Activated naive CD4-positive, alpha-beta T cell treated with anti-CD3 and anti-CD28 coated beads for 36 hours (primary cell): ENCODE data around the gene RESF1. TPM values are rescaled to one million over a fixed set of nuclear protein-coding genes. Genes with fewer than 3 reads are reported as not detected.
A peak's percentile ranks its signal among the peaks of the same experiment; 100 is the strongest.

Experiments
- CTCF ChIA-PET: fragments of 350-600 bp; sonication (Branson Sonifier 250); formaldehyde crosslinking; loops from one replicate; lab custom pipeline; 2021; ENCODE audit warnings: antibody characterized with exemption; lab: Charles Lee
- DNase-seq: peaks from one replicate; pipeline ENCODE4 v3.0.0-alpha.2; 2020
- H3K27ac Mint-ChIP-seq: one replicate; pipeline ENCODE4 v1.8.0; 2021; ENCODE audit warnings: mild to moderate bottlenecking, mixed read lengths
- H3K27me3 Mint-ChIP-seq: one replicate; pipeline ENCODE4 v1.8.0; 2021; ENCODE audit warnings: low read depth, mixed read lengths
- H3K36me3 Mint-ChIP-seq: one replicate; pipeline ENCODE4 v1.8.0; 2021; ENCODE audit warnings: low read depth, mixed read lengths
- H3K4me1 Mint-ChIP-seq: one replicate; pipeline ENCODE4 v1.8.0; 2021; ENCODE audit warnings: low read depth, mixed read lengths
- H3K4me3 Mint-ChIP-seq: one replicate; pipeline ENCODE4 v1.8.0; 2021; ENCODE audit warnings: mild to moderate bottlenecking, moderate library complexity, mixed read lengths
- H3K9me3 Mint-ChIP-seq: one replicate; pipeline ENCODE4 v1.8.0; 2021; ENCODE audit warnings: mixed read lengths
- intact Hi-C: fragments of 100-400 bp; cut with micrococcal nuclease; formaldehyde crosslinking; loops from one replicate; pipeline ENCODE4 v1.15.1; 2023
- total RNA-seq, 2 experiments: library from RNA; stranded (reverse); gene quantifications; one replicate each; pipeline ENCODE4 v1.2.3, GENCODE V29; 2021

The RESF1 gene, protein sequence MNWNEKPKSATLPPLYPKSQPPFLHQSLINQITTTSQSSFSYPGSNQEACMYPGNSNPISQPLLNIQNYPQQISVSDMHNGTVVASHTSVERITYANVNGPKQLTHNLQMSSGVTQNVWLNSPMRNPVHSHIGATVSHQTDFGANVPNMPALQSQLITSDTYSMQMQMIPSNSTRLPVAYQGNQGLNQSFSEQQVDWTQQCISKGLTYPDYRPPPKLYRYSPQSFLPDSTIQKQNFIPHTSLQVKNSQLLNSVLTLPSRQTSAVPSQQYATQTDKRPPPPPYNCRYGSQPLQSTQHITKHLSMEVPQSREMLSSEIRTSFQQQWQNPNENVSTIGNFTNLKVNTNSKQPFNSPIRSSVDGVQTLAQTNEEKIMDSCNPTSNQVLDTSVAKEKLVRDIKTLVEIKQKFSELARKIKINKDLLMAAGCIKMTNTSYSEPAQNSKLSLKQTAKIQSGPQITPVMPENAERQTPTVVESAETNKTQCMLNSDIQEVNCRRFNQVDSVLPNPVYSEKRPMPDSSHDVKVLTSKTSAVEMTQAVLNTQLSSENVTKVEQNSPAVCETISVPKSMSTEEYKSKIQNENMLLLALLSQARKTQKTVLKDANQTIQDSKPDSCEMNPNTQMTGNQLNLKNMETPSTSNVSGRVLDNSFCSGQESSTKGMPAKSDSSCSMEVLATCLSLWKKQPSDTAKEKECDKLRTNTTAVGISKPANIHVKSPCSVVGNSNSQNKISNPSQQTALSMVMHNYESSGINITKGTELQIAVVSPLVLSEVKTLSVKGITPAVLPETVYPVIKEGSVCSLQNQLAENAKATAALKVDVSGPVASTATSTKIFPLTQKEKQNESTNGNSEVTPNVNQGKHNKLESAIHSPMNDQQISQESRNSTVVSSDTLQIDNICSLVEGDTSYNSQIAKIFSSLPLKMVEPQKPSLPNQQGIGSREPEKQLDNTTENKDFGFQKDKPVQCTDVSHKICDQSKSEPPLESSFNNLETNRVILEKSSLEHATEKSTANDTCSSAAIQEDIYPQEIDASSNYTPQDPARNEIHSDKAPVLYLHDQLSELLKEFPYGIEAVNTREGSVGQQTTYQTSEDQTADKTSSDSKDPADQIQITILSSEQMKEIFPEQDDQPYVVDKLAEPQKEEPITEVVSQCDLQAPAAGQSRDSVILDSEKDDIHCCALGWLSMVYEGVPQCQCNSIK (N-terminal part only)
- 10 to 100 TPM; 65.6 to 73.5 TPM for total RNA-seq

DNA sequence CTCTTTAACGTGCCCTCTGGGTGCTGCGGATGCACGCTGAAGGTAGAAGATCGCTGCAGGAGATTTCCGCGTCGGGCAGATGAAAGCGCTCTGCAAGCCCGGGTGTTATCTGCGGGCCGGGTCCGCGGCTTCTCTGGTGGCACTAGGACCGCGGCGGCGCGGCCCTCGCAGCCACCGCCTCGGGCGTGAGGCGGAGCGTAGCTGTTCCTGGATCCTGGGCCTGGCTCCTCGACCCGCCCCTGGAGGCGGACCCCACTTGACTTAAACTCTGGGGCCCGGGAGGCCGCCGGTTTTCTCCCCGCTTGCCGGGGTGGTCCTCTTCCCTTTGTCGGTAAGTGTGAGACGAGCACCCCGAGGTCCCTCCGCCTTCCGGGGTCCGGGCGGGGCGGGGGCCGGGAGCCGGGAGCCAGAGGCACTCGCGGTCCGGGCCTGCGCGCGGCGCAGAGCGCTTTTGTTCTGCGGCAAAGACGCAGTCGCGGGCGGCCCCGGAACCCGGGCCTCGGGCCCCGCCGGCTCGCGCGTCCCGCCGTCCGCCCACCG is at the start of gene RESF1:
Gene RESF1, plus strand, starts transcription at position 255 of the 540 bp plus-strand sequence. CDS start 21,541 bp downstream, outside the sequence.
- peak within 1 kb of the TSS; percentile 99 for H3K27ac Mint-ChIP-seq
- H3K4me3 Mint-ChIP-seq, result peak within 1 kb of the TSS; percentile 94
- peaks cover 9% of the 10 kb centered on the region for H3K9me3 Mint-ChIP-seq
- CTCF ChIA-PET, result interaction anchor here (0.6 to 1.3 kb wide), 8 partner anchors 18 to 705 kb away, joined by 3 to 4 read pairs (median 3); partner anchors contain the start of gene AMN1
- H3K4me1 Mint-ChIP-seq, result peaks cover 66% of the 10 kb centered on the region
- no peaks in the 10 kb centered on the region for H3K27me3 Mint-ChIP-seq
- H3K36me3 Mint-ChIP-seq, result peaks cover 52% of the 10 kb centered on the region
- intact Hi-C loops, result loop anchor here (1.0 kb wide), 6 partner anchors 31 to 306 kb away; partner anchors contain the start of gene ETFBKMT
- peak; percentile 88 for DNase-seq

DNA sequence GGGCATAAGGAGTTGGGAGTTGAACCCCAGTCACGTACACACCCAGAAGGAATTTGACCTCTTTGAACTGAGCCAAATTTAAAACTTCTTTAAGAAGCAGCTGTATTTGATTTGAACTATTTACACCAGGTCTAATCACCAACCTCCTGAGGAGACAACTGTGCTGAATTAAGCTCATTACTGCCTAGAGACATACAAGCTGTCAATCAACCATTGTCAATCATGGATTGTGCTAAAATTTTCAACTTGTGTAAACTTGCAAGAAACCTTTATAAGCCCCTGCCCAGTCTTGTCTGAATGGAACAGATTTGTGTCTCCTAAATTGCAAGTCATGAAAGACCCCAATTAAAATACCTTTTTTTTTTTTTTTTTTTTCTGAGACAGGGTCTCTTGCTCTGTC is 44.3 kb upstream of the RESF1 start:
- no peaks in the 10 kb centered on the region for H3K27me3 Mint-ChIP-seq
- intact Hi-C loops, result no loop called here
- peaks cover 9% of the 10 kb centered on the region for H3K36me3 Mint-ChIP-seq
- no peak overlapping the region for H3K4me3 Mint-ChIP-seq
- no peak overlapping the region for H3K27ac Mint-ChIP-seq
- no peak for DNase-seq
- H3K4me1 Mint-ChIP-seq, result no peaks in the 10 kb centered on the region
- CTCF ChIA-PET, result interaction anchor here (1.0 kb wide), 1 partner anchor 19 kb away, joined by 3 read pairs; no protein-coding TSS in a partner anchor
- H3K9me3 Mint-ChIP-seq, result peaks cover 22% of the 10 kb centered on the region

- CTCF ChIA-PET, result interaction anchor here (1.0 kb wide), 1 partner anchor 19 kb away, joined by 3 read pairs; no protein-coding TSS in a partner anchor
- H3K4me3 Mint-ChIP-seq, result no peak overlapping the region
- intact Hi-C loops, result no loop called here
- no peaks in the 10 kb centered on the region for H3K27me3 Mint-ChIP-seq
- H3K27ac Mint-ChIP-seq, result no peak overlapping the region
- DNase-seq, result no peak
- no peaks in the 10 kb centered on the region for H3K4me1 Mint-ChIP-seq
- peaks cover 22% of the 10 kb centered on the region for H3K9me3 Mint-ChIP-seq
- H3K36me3 Mint-ChIP-seq, result peaks cover 9% of the 10 kb centered on the region
Measured at GRCh38 chr12:31915446-31915845, 43.8 kb upstream of the RESF1 start.

- CTCF ChIA-PET, result no interaction called here
- Mint-ChIP-seq H3K27me3 (no peaks in the 10 kb centered on the region), H3K36me3 (peaks cover 18% of the 10 kb centered on the region), H3K4me3 (no peak overlapping the region), H3K27ac (no peak overlapping the region), H3K9me3 (peaks cover 23% of the 10 kb centered on the region), H3K4me1 (peaks cover 3% of the 10 kb centered on the region)
- intact Hi-C loops, result no loop called here
- no peak for DNase-seq
Measured at GRCh38 chr12:31922341-31923062, 36.7 kb upstream of the RESF1 start.

DNA sequence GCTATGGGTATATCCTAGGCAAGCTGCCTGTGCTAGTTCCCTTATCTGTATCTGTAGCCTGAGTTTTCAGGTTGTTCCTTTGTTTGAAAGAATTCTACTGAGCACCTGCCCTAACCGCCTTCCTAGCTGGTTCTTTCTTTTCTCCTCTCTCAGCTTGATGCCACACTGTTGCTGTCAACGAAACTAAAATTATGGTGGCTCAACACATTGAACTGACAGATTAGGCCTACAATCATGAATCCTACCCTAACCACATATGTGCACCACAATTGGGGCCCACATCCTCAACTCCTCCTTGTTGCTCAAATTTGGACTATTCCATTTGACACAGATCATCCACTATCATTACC is 36.2 kb upstream of the RESF1 start:
- intact Hi-C loops, result no loop called here
- CTCF ChIA-PET, result interaction anchor here (1.1 kb wide), 1 partner anchor 15 kb away, joined by 3 read pairs; no protein-coding TSS in a partner anchor
- peaks cover 19% of the 10 kb centered on the region for H3K36me3 Mint-ChIP-seq
- peak; percentile 34 for DNase-seq
- H3K4me1 Mint-ChIP-seq, result peaks cover 7% of the 10 kb centered on the region
- no peak overlapping the region for H3K27ac Mint-ChIP-seq
- no peak overlapping the region for H3K4me3 Mint-ChIP-seq
- peaks cover 22% of the 10 kb centered on the region for H3K9me3 Mint-ChIP-seq
- no peaks in the 10 kb centered on the region for H3K27me3 Mint-ChIP-seq

- peaks cover 14% of the 10 kb centered on the region for H3K9me3 Mint-ChIP-seq
- peaks cover 38% of the 10 kb centered on the region for H3K4me1 Mint-ChIP-seq
- H3K4me3 Mint-ChIP-seq, result peak overlapping the region; percentile 78
- peaks cover 11% of the 10 kb centered on the region for H3K36me3 Mint-ChIP-seq
- peak; percentile 49 for DNase-seq
- CTCF ChIA-PET, result interaction anchor here (0.9 kb wide), 1 partner anchor 275 kb away, joined by 3 read pairs; no protein-coding TSS in a partner anchor
- intact Hi-C loops, result loop anchor here (1.0 to 2.0 kb wide), 3 partner anchors 22 to 32 kb away; partner anchors contain the start of gene RESF1
- peak overlapping the region; percentile 97 for H3K27ac Mint-ChIP-seq
- H3K27me3 Mint-ChIP-seq, result no peaks in the 10 kb centered on the region
Measured at GRCh38 chr12:31928246-31929026, 30.8 kb upstream of the RESF1 start.

GRCh38 chr12:31929027-31929526 is 30.1 kb upstream of the RESF1 start:
- CTCF ChIA-PET, result interaction anchor here (0.9 kb wide), 1 partner anchor 276 kb away, joined by 3 read pairs; no protein-coding TSS in a partner anchor
- H3K4me3 Mint-ChIP-seq, result peak overlapping the region; percentile 78
- intact Hi-C loops, result loop anchor here (2.0 kb wide), 1 partner anchor 22 kb away; no protein-coding TSS in a partner anchor
- H3K36me3 Mint-ChIP-seq, result peaks cover 8% of the 10 kb centered on the region
- H3K9me3 Mint-ChIP-seq, result peaks cover 12% of the 10 kb centered on the region
- peak; percentile 58 for DNase-seq
- peaks cover 40% of the 10 kb centered on the region for H3K4me1 Mint-ChIP-seq
- no peaks in the 10 kb centered on the region for H3K27me3 Mint-ChIP-seq
- H3K27ac Mint-ChIP-seq, result peak overlapping the region; percentile 97

DNA sequence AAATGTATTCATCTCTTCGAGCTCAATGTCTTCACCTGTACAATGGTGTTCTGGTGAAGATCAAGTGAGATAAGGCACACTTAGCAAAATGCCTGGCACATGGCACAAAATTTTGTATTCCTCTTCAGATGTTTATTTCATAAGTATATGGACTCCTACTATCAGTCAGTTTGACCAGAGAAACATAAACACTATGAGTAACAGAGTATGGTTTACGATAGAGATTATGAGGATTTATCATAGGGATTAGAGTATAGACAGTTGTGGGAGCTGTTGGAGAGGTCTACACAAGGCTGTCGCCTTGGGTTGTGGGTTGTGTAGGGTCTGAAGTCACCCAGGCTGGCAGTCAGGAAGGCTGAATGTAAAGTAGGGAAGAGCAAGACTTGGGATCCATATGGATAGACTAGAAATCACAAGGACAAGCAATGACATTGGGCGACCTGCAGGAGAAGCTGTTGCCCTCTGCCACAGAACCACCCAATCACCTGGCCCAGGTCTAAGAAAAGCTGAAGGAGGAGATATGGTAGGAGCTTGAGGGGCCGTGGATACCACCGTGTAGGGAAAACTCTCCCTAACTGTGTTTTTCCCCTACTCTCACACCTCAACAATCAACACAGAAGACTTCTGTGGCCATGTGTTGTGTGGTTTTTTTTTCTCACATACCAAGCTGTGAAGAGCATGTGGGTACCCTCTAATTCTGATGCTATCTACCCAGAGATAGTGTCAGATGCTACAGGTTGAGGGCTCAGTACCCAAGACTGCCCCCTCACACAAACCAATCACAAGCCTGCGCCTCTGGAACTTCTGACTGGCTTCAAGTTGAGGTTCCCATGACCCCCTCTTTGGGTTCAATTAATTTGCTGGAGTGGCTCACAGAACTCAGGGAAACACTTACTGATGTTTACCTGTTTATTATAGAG is 27.2 kb upstream of the RESF1 start:
- Mint-ChIP-seq H3K36me3 (peaks cover 4% of the 10 kb centered on the region), H3K4me1 (peaks cover 40% of the 10 kb centered on the region), H3K27ac (no peak overlapping the region), H3K27me3 (no peaks in the 10 kb centered on the region), H3K9me3 (peaks cover 16% of the 10 kb centered on the region), H3K4me3 (no peak overlapping the region)
- DNase-seq, result no peak
- CTCF ChIA-PET, result interaction anchor here (0.7 to 1.2 kb wide), 2 partner anchors 95 to 374 kb away, joined by 3 to 5 read pairs; no protein-coding TSS in a partner anchor
- intact Hi-C loops, result no loop called here

DNA sequence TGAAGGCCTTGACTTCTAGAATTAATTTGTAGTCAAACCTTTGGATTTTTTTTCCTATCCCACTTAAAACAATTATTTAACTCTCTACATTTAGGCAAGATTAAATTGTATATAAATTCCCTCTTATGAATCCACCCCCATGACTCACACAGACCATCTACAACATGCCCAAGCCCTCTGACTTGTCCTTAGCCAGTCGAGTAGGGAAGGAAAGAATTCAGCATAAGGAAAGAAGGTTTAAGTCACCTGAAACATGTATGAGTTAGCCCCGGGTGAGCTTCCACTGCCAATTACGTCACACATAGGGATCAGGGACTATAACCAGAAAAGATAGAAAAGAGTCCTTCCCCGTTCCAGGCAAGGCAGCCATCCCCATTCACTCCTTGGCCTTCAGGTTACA is 14.9 kb upstream of the RESF1 start:
- DNase-seq, result no peak
- peaks cover 38% of the 10 kb centered on the region for H3K9me3 Mint-ChIP-seq
- H3K4me3 Mint-ChIP-seq, result no peak overlapping the region
- H3K27ac Mint-ChIP-seq, result no peak overlapping the region
- no peaks in the 10 kb centered on the region for H3K4me1 Mint-ChIP-seq
- H3K36me3 Mint-ChIP-seq, result peaks cover 30% of the 10 kb centered on the region
- no peaks in the 10 kb centered on the region for H3K27me3 Mint-ChIP-seq
- CTCF ChIA-PET, result interaction anchor here (1.9 kb wide), 1 partner anchor 16 kb away, joined by 5 read pairs; no protein-coding TSS in a partner anchor
- intact Hi-C loops, result no loop called here
